WTC11 (cell line): Measurements from ENCODE around the gene RARA. TPM values are rescaled to one million over a fixed set of nuclear protein-coding genes. Genes with fewer than 3 reads are reported as not detected.

Experiments
- ARID4B ChIP-seq: sonication (generic); formaldehyde crosslinking; IDR thresholded peaks from 2 replicates; pipeline ENCODE4 v1.8.0; 2023; ENCODE audit warnings: missing genetic modification reagents, mild to moderate bottlenecking, borderline replicate concordance
- ATF3 ChIP-seq: sonication (generic); formaldehyde crosslinking; conservative IDR thresholded peaks from 2 replicates; pipeline ENCODE4 v1.8.1; 2022; ENCODE audit warnings: mild to moderate bottlenecking, missing genetic modification reagents
- CDX4 ChIP-seq: fragments of 250-450 bp; sonication (Bioruptor Pico); IDR thresholded peaks from 2 replicates; pipeline ENCODE4 v1.9.0; 2021; ENCODE audit warnings: moderate library complexity, mild to moderate bottlenecking, inconsistent platforms, borderline replicate concordance
- CREB1 ChIP-seq: sonication (generic); formaldehyde crosslinking; IDR thresholded peaks from 2 replicates; pipeline ENCODE4 v1.8.0; 2023; ENCODE audit warnings: mild to moderate bottlenecking, missing genetic modification reagents
- CREM ChIP-seq: sonication (generic); formaldehyde crosslinking; IDR thresholded peaks from 2 replicates; pipeline ENCODE4 v1.8.1; 2022; ENCODE audit warnings: mild to moderate bottlenecking, missing genetic modification reagents, moderate library complexity
- ELF4 ChIP-seq: sonication (generic); formaldehyde crosslinking; IDR thresholded peaks from 2 replicates; pipeline ENCODE4 v1.8.1; 2022; ENCODE audit warnings: low read depth, mild to moderate bottlenecking, moderate library complexity, missing genetic modification reagents
- FOXK1 ChIP-seq: sonication (generic); formaldehyde crosslinking; IDR thresholded peaks from 2 replicates; pipeline ENCODE4 v1.8.0; 2022; ENCODE audit warnings: mild to moderate bottlenecking, moderate library complexity, missing genetic modification reagents
- FOXP1 ChIP-seq: sonication (generic); formaldehyde crosslinking; IDR thresholded peaks from 2 replicates; pipeline ENCODE4 v1.8.0; 2022; ENCODE audit warnings: missing genetic modification reagents, mild to moderate bottlenecking, moderate library complexity, borderline replicate concordance
- GABPB1 ChIP-seq: sonication (generic); formaldehyde crosslinking; IDR thresholded peaks from 2 replicates; pipeline ENCODE4 v1.8.1; 2023; ENCODE audit warnings: mild to moderate bottlenecking, missing genetic modification reagents
- MYBL2 ChIP-seq: sonication (generic); formaldehyde crosslinking; IDR thresholded peaks from 2 replicates; pipeline ENCODE4 v1.8.1; 2023; ENCODE audit warnings: mild to moderate bottlenecking, moderate library complexity, missing genetic modification reagents
- NFE2L1 ChIP-seq: sonication (generic); formaldehyde crosslinking; IDR thresholded peaks from 2 replicates; pipeline ENCODE4 v1.8.1; 2023; ENCODE audit warnings: missing genetic modification reagents
- NR1H2 ChIP-seq: sonication (generic); formaldehyde crosslinking; IDR thresholded peaks from 2 replicates; pipeline ENCODE4 v1.9.0; 2021; ENCODE audit warnings: mild to moderate bottlenecking, moderate library complexity, missing genetic modification reagents
- NR3C1 ChIP-seq: sonication (generic); formaldehyde crosslinking; conservative IDR thresholded peaks from 2 replicates; pipeline ENCODE4 v1.8.1; 2023; ENCODE audit warnings: low read depth, mild to moderate bottlenecking, missing genetic modification reagents
- PRRX2 ChIP-seq: fragments of 250-450 bp; sonication (Bioruptor Pico); IDR thresholded peaks from 2 replicates; pipeline ENCODE4 v1.8.0; 2021; ENCODE audit warnings: mild to moderate bottlenecking
- RORB ChIP-seq: fragments of 250-450 bp; sonication (Bioruptor Pico); IDR thresholded peaks from 2 replicates; pipeline ENCODE4 v1.9.0; 2021; ENCODE audit warnings: mild to moderate bottlenecking
- SMAD3 ChIP-seq: sonication (generic); formaldehyde crosslinking; IDR thresholded peaks from 2 replicates; pipeline ENCODE4 v1.8.0; 2022; ENCODE audit warnings: missing genetic modification reagents, mild to moderate bottlenecking, borderline replicate concordance
- ZNF281 ChIP-seq: sonication (generic); formaldehyde crosslinking; IDR thresholded peaks from 2 replicates; pipeline ENCODE4 v1.8.0; 2023; ENCODE audit warnings: mild to moderate bottlenecking, missing genetic modification reagents
- ZNF317 ChIP-seq: sonication (generic); formaldehyde crosslinking; IDR thresholded peaks from 2 replicates; pipeline ENCODE4 v1.8.1; 2023; ENCODE audit warnings: low read depth, mild to moderate bottlenecking, moderate library complexity, missing genetic modification reagents, borderline replicate concordance
- ZNF423 ChIP-seq: fragments of 250-450 bp; sonication (Bioruptor Pico); IDR thresholded peaks from 2 replicates; pipeline ENCODE4 v2.1.2; 2022; ENCODE audit warnings: mild to moderate bottlenecking, moderate library complexity
- ZNF512 ChIP-seq: sonication (generic); formaldehyde crosslinking; IDR thresholded peaks from 2 replicates; pipeline ENCODE4 v1.8.1; 2022; ENCODE audit warnings: missing genetic modification reagents, borderline replicate concordance
- ZNF671 ChIP-seq: fragments of 250-450 bp; sonication (Bioruptor Pico); IDR thresholded peaks from 2 replicates; pipeline ENCODE4 v1.8.0; 2021; ENCODE audit warnings: mild to moderate bottlenecking
- total RNA-seq: library from RNA; stranded (reverse); gene quantifications from 3 replicates; pipeline ENCODE4 v1.2.3, GENCODE V29; 2021
- TF ChIP-seq, protein P1 (sequence below): fragments of 250-450 bp; sonication (Bioruptor Pico); conservative IDR thresholded peaks from 2 replicates; pipeline ENCODE4 v1.9.0; 2021; ENCODE audit warnings: mild to moderate bottlenecking
- TF ChIP-seq, protein P2 (sequence below): sonication (generic); formaldehyde crosslinking; IDR thresholded peaks from 2 replicates; pipeline ENCODE4 v1.8.0; 2022; ENCODE audit warnings: mild to moderate bottlenecking, missing genetic modification reagents

The RARA gene
- total RNA-seq, 1 experiment from 2014 or later = 20.7 TPM

- TF ChIP-seq ZNF512 (no peak), CREB1 (peak; percentile 74; the same call in 1 of the 2 replicates), PRRX2 (CRISPR knock-in tag) (no peak), NFE2L1 (peak; percentile 94), ZNF317 (CRISPR knock-in tag) (no peak), ZNF671 (CRISPR knock-in tag) (no peak; the same call in 1 of the 2 replicates), RORB (CRISPR knock-in tag) (no peak), NR1H2 (no peak), MYBL2 (CRISPR knock-in tag) (peak; percentile 70; the same call in 1 of the 2 replicates), ELF4 (no peak), ARID4B (peak; percentile 82; the same call in 1 of the 2 replicates), CREM (CRISPR knock-in tag) (no peak), CDX4 (CRISPR knock-in tag) (no peak; the same call in 1 of the 2 replicates), ZNF281 (CRISPR knock-in tag) (peak; percentile 82; the same call in 1 of the 2 replicates), GABPB1 (CRISPR knock-in tag) (peak; percentile 88), FOXP1 (CRISPR knock-in tag) (peak; percentile 82), NR3C1 (CRISPR knock-in tag) (no peak), ATF3 (CRISPR knock-in tag) (no peak), FOXK1 (CRISPR knock-in tag) (peak; percentile 59), ZNF423 (CRISPR knock-in tag) (no peak), SMAD3 (CRISPR knock-in tag) (0 out of 2 replicates have a peak, but pooled peaks have one; percentile 49)
- TF ChIP-seq, protein P1, sequence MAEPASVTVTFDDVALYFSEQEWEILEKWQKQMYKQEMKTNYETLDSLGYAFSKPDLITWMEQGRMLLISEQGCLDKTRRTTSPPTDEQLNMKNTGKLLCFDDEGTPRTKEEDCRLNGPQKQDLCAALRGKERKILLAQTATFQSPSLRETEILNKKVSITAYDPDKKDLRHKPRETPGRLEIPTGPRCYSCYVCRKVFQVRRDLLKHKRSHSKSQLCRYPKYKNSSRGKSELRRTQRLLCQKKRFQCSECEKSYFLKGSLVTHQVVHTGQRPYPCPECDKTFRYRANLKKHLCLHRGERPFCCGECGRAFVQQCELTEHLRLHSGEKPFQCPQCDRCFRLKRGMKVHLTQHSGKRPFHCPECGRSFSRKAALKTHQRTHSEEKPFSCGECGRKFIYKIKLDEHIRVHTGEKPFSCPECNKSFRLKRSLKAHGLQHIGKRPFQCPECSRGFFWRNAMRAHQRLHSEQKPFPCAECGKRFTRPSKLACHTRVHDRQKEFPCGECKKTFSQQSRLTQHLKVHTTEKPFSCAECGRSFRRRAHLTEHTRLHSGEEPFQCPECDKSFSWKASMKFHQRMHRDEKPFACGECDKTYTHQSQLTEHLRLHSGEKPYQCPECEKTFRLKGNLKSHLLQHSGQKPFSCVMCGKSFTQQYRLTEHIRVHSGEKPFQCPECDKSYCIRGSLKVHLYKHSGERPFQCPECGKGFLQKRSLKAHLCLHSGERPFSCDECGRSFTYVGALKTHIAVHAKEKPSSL (CRISPR knock-in tag) = no peak
- TF ChIP-seq, protein P2, sequence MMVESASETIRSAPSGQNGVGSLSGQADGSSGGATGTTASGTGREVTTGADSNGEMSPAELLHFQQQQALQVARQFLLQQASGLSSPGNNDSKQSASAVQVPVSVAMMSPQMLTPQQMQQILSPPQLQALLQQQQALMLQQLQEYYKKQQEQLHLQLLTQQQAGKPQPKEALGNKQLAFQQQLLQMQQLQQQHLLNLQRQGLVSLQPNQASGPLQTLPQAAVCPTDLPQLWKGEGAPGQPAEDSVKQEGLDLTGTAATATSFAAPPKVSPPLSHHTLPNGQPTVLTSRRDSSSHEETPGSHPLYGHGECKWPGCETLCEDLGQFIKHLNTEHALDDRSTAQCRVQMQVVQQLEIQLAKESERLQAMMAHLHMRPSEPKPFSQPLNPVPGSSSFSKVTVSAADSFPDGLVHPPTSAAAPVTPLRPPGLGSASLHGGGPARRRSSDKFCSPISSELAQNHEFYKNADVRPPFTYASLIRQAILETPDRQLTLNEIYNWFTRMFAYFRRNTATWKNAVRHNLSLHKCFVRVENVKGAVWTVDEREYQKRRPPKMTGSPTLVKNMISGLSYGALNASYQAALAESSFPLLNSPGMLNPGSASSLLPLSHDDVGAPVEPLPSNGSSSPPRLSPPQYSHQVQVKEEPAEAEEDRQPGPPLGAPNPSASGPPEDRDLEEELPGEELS = no peak
Measured at GRCh38 chr17:40287494-40288369, 21.2 kb upstream of the RARA start, which contains the start of gene CDC6 (continued).
